ENCODE results near the gene PHF11. TPM values are rescaled to one million over a fixed set of nuclear protein-coding genes. Genes with fewer than 3 reads are reported as not detected.

The PHF11 gene
- total and polyA plus RNA-seq, 3 donors from 2014 or later, result 20.7 to 41.2 (median 21.4) TPM

- H3K36me3 ChIP-seq (ENCODE audit: low read depth, missing control alignments), result no peaks in the 10 kb centered on the region
- no peaks in the 10 kb centered on the region for H3K27me3 ChIP-seq
- no peaks in the 10 kb centered on the region for H3K9me3 ChIP-seq
- H3K4me3 ChIP-seq, result no peak overlapping the region
- WGBS, 2 donors, result 91 to 95% methylated on average over 8 of the region's 8 CpGs
- no peak for DNase-seq
- intact Hi-C loops (cut with DNase I; ENCODE audit: low total_unique reads), result no loop called here
- H3K27ac ChIP-seq, result no peak overlapping the region
- TF ChIP-seq POLR2A (IDR thresholded peaks at IDR 0.05) (no peak), CTCF (IDR thresholded peaks at IDR 0.05) (no peak)
- peaks cover 7% of the 10 kb centered on the region for H3K4me1 ChIP-seq
Measured at GRCh38 chr13:49452725-49453457, 42.9 kb upstream of the PHF11 start.

- Histone ChIP-seq H3K27me3 (no peaks in the 10 kb centered on the region), H3K4me1 (peaks cover under 1% of the 10 kb centered on the region), H3K9me3 (no peaks in the 10 kb centered on the region), H3K4me3 (no peak overlapping the region), H3K27ac (no peak overlapping the region), H3K36me3 (ENCODE audit: low read depth, missing control alignments) (no peaks in the 10 kb centered on the region)
- TF ChIP-seq CTCF (IDR thresholded peaks at IDR 0.05) (no peak), POLR2A (IDR thresholded peaks at IDR 0.05) (no peak)
- no peak for DNase-seq
- WGBS, 2 donors, result 97 to 98% methylated on average over 7 of the region's 7 CpGs
- intact Hi-C loops (cut with DNase I; ENCODE audit: low total_unique reads), result no loop called here
Measured at GRCh38 chr13:49453465-49453864, 42.3 kb upstream of the PHF11 start.

GRCh38 chr13:49454388-49455006 is 41.3 kb upstream of the PHF11 start:
- DNase-seq, result no peak
- Histone ChIP-seq H3K9me3 (no peaks in the 10 kb centered on the region), H3K4me3 (no peak overlapping the region), H3K4me1 (no peaks in the 10 kb centered on the region), H3K36me3 (ENCODE audit: low read depth, missing control alignments) (no peaks in the 10 kb centered on the region), H3K27me3 (no peaks in the 10 kb centered on the region), H3K27ac (no peak overlapping the region)
- 63 to 65% methylated on average over 4 of the region's 4 CpGs for WGBS, 2 donors
- TF ChIP-seq POLR2A (IDR thresholded peaks at IDR 0.05) (no peak), CTCF (IDR thresholded peaks at IDR 0.05) (no peak)
- intact Hi-C loops (cut with DNase I; ENCODE audit: low total_unique reads), result no loop called here

GRCh38 chr13:49455007-49455398 is 40.8 kb upstream of the PHF11 start:
- Histone ChIP-seq H3K4me1 (no peaks in the 10 kb centered on the region), H3K4me3 (no peak overlapping the region), H3K27me3 (no peaks in the 10 kb centered on the region), H3K9me3 (no peaks in the 10 kb centered on the region), H3K36me3 (ENCODE audit: low read depth, missing control alignments) (no peaks in the 10 kb centered on the region), H3K27ac (no peak overlapping the region)
- no peak for DNase-seq
- TF ChIP-seq POLR2A (IDR thresholded peaks at IDR 0.05) (no peak), CTCF (IDR thresholded peaks at IDR 0.05) (no peak)
- intact Hi-C loops (cut with DNase I; ENCODE audit: low total_unique reads), result no loop called here

GRCh38 chr13:49456156-49456555 is 39.6 kb upstream of the PHF11 start:
- 90 to 100% methylated on average over 1 of the region's 1 CpG for WGBS, 2 donors

More at GRCh38 chr13:49456156-49456555, 39.6 kb upstream of the PHF11 start:
- Histone ChIP-seq H3K4me1 (no peaks in the 10 kb centered on the region), H3K4me3 (no peak overlapping the region), H3K36me3 (ENCODE audit: low read depth, missing control alignments) (no peaks in the 10 kb centered on the region), H3K27me3 (no peaks in the 10 kb centered on the region), H3K27ac (no peak overlapping the region), H3K9me3 (no peaks in the 10 kb centered on the region)
- no peak for DNase-seq
- intact Hi-C loops (cut with DNase I; ENCODE audit: low total_unique reads), result no loop called here
- TF ChIP-seq POLR2A (IDR thresholded peaks at IDR 0.05) (no peak), CTCF (IDR thresholded peaks at IDR 0.05) (no peak)

Data from testis (tissue), 3 donors.